ENCODE results near the gene TJAP1. TPM values are rescaled to one million over a fixed set of nuclear protein-coding genes. Genes with fewer than 3 reads are reported as not detected.
A peak's percentile ranks its signal among the peaks of the same experiment; 100 is the strongest.

TJAP1 gene
- total RNA-seq, 1 donor: 13.4 TPM

- no peak for DNase-seq (ENCODE audit: low read depth)
- H3K4me3 ChIP-seq (ENCODE audit: low read depth, low read length): no peak overlapping the region
- TF ChIP-seq CTCF (IDR thresholded peaks at IDR 0.05; ENCODE audit: insufficient read depth, low read depth, low read length): no peak
Observed at GRCh38 chr6:43489277-43490072, 12.1 kb downstream of the TJAP1 start.

- no peak for DNase-seq (ENCODE audit: low read depth)
- TF ChIP-seq CTCF (IDR thresholded peaks at IDR 0.05; ENCODE audit: insufficient read depth, low read depth, low read length): no peak
- no peak overlapping the region for H3K4me3 ChIP-seq (ENCODE audit: low read depth, low read length)
Observed at GRCh38 chr6:43490523-43490939, 13.2 kb downstream of the TJAP1 start.

GRCh38 chr6:43491750-43492661 lies 14.6 kb downstream of the TJAP1 start:
- H3K4me3 ChIP-seq (ENCODE audit: low read depth, low read length): peak overlapping the region; percentile 4
- peak; percentile 68 for DNase-seq (ENCODE audit: low read depth)
- TF ChIP-seq CTCF (IDR thresholded peaks at IDR 0.05; ENCODE audit: insufficient read depth, low read depth, low read length): no peak

- TF ChIP-seq CTCF (IDR thresholded peaks at IDR 0.05; ENCODE audit: insufficient read depth, low read depth, low read length): no peak
- no peak for DNase-seq (ENCODE audit: low read depth)
- peak overlapping the region; percentile 4 for H3K4me3 ChIP-seq (ENCODE audit: low read depth, low read length)
Observed at GRCh38 chr6:43492673-43493072, 15.3 kb downstream of the TJAP1 start.

GRCh38 chr6:43493230-43493629 lies 15.9 kb downstream of the TJAP1 start:
- no peak for TF ChIP-seq CTCF (IDR thresholded peaks at IDR 0.05; ENCODE audit: insufficient read depth, low read depth, low read length)
- H3K4me3 ChIP-seq (ENCODE audit: low read depth, low read length): no peak overlapping the region
- DNase-seq (ENCODE audit: low read depth): no peak

GRCh38 chr6:43493833-43494232 lies 16.5 kb downstream of the TJAP1 start:
- TF ChIP-seq CTCF (IDR thresholded peaks at IDR 0.05; ENCODE audit: insufficient read depth, low read depth, low read length): no peak
- H3K4me3 ChIP-seq (ENCODE audit: low read depth, low read length): no peak overlapping the region
- DNase-seq (ENCODE audit: low read depth): no peak
